Measurements from ENCODE around the gene SDHAF3.

GRCh38 chr7:97079300-97079699 is 38.2 kb upstream of the SDHAF3 start:
- TF ChIP-seq CTCF (IDR thresholded peaks at IDR 0.05; ENCODE audit: insufficient read depth, low read length) (no peak), POLR2AphosphoS5 (IDR thresholded peaks at IDR 0.05; ENCODE audit: low read depth) (no peak), GABPA (IDR thresholded peaks at IDR 0.05; ENCODE audit: low read depth) (no peak)

Measured in HL-60 (cell line).